Bronchial epithelial cell (primary cell): Measurements from ENCODE around the gene ADRB2. TPM values are rescaled to one million over a fixed set of nuclear protein-coding genes. Genes with fewer than 3 reads are reported as not detected.
A peak's percentile ranks its signal among the peaks of the same experiment; 100 is the strongest.

ENCODE experiments used
- DNase-seq: peaks from one replicate; pipeline ENCODE4 v3.0.0-alpha.2; 2010; ENCODE audit warnings: low read depth
- FAIRE-seq: peaks from 2 replicates; lab custom pipeline; 2011; peaks lifted over from hg19 to GRCh38; lab: Jason Lieb, UNC
- H3K27me3 ChIP-seq: 2 replicates; pipeline ENCODE4 v1.5.1; 2011; ENCODE audit warnings: low read length; ENCODE audit not compliant: control insufficient read depth, insufficient read depth
- H3K36me3 ChIP-seq: 2 replicates; pipeline ENCODE4 v1.5.1; 2011; ENCODE audit warnings: low read length; ENCODE audit not compliant: control insufficient read depth, insufficient read depth
- H3K4me3 ChIP-seq: 2 replicates; pipeline ENCODE4 v1.5.1; 2011; ENCODE audit warnings: mild to moderate bottlenecking, low read depth, low read length, control low read depth
- total RNA-seq: library from RNA; depleted of rRNA; stranded (reverse); fragments of >200 nt; gene quantifications from 2 replicates; pipeline ENCODE4 v1.2.1, GENCODE V29; 2014
- TF ChIP-seq, protein P1 (sequence below): IDR thresholded peaks from 2 replicates; pipeline ENCODE4 v1.5.1; 2011; ENCODE audit warnings: mild to moderate bottlenecking, moderate library complexity, low read length, control low read depth, inconsistent platforms; ENCODE audit not compliant: insufficient read depth, severe bottlenecking

The ADRB2 gene
- total RNA-seq, 1 donor from 2014 or later = 18.7 TPM

DNA sequence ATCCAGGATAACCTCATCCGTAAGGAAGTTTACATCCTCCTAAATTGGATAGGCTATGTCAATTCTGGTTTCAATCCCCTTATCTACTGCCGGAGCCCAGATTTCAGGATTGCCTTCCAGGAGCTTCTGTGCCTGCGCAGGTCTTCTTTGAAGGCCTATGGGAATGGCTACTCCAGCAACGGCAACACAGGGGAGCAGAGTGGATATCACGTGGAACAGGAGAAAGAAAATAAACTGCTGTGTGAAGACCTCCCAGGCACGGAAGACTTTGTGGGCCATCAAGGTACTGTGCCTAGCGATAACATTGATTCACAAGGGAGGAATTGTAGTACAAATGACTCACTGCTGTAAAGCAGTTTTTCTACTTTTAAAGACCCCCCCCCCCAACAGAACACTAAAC is 1.3 kb downstream of the ADRB2 start:
- DNase-seq (peak; percentile 34), FAIRE-seq (no peak)
- peaks cover 5% of the 10 kb centered on the region for H3K36me3 ChIP-seq
- peak overlapping the region; percentile 86 for H3K4me3 ChIP-seq
- TF ChIP-seq, protein P1, sequence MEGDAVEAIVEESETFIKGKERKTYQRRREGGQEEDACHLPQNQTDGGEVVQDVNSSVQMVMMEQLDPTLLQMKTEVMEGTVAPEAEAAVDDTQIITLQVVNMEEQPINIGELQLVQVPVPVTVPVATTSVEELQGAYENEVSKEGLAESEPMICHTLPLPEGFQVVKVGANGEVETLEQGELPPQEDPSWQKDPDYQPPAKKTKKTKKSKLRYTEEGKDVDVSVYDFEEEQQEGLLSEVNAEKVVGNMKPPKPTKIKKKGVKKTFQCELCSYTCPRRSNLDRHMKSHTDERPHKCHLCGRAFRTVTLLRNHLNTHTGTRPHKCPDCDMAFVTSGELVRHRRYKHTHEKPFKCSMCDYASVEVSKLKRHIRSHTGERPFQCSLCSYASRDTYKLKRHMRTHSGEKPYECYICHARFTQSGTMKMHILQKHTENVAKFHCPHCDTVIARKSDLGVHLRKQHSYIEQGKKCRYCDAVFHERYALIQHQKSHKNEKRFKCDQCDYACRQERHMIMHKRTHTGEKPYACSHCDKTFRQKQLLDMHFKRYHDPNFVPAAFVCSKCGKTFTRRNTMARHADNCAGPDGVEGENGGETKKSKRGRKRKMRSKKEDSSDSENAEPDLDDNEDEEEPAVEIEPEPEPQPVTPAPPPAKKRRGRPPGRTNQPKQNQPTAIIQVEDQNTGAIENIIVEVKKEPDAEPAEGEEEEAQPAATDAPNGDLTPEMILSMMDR = no peak
- no peaks in the 10 kb centered on the region for H3K27me3 ChIP-seq

DNA sequence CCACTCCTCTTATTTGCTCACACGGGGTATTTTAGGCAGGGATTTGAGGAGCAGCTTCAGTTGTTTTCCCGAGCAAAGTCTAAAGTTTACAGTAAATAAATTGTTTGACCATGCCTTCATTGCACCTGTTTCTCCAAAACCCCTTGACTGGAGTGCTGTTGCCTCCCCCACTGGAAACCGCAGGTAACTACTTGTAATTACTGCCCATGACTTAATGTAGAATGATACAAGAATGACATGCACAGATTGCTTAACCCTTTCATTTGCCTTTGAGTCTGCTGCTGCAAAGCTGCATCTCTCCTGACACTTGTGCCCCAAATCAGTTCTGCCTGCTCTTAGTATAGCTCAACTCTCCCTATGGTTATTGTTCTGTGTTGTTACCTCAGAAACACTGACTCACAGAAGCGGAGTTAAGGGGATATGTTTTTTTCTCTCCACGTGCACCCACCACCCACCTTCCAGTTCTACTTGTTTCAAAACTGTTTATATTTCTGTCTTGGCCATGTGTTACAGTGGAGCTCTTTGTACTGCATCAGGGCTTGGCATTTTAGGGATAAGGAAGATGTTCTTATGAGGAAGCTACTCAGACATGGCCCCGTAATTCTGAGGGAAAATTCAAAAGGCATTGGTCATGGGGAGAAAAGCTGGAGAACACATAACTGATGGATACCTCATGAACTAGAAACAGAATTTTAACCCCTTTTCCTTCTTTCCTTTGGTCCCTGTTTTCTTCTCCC is 2.3 kb downstream of the ADRB2 start:
- Histone ChIP-seq H3K36me3 (peaks cover 6% of the 10 kb centered on the region), H3K4me3 (peak overlapping the region; percentile 86), H3K27me3 (no peaks in the 10 kb centered on the region)
- DNase-seq (peak; percentile 73), FAIRE-seq (peak; percentile 43)
- TF ChIP-seq, protein P1 = peak; percentile 42

DNA sequence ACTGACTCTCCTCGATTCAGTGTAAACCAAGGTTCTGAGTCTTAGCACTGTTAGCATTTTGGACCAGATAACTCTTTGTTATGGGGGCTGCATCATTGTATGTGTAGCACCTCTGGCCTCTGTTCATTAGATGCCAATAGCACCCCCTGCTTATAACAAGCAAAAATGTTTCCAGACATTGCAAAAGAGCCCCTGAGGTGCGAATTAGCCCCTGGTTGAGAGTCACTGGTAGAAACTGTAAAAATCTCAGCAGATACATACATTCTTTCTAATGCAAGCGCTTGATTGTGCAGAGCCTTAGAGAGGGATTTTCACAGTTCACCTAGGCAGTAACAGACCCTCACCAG is 2.8 kb downstream of the ADRB2 start:
- no peak for DNase-seq

DNA sequence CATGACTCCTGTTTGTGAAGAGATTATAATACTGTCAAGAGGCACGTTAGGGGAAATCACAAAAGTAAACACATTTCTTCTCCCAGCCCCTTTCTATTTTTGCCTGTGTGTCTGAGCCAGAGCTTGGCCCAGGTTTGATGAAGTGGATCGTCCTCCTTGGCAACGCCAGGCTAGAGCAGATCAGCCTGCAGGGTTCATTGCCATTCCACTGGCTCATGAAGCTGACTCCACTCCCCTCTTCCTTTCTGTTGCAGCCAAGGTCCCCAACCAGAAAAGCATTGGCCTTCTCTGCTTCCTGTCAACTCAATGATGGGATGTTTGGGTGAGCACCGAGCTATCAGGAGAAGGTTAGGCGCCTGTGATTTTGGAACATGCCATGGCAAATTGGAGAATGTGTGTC is 3.3 kb downstream of the ADRB2 start:
- H3K36me3 ChIP-seq = peaks cover 6% of the 10 kb centered on the region
- no peaks in the 10 kb centered on the region for H3K27me3 ChIP-seq
- TF ChIP-seq, protein P1 = no peak
- DNase-seq = peak; percentile 25
- FAIRE-seq = no peak
- peak overlapping the region; percentile 86 for H3K4me3 ChIP-seq

More for the DNA sequence above, 2.8 kb downstream of the ADRB2 start:
- no peak for FAIRE-seq
- H3K27me3 ChIP-seq = no peaks in the 10 kb centered on the region
- TF ChIP-seq, protein P1 = no peak
- H3K4me3 ChIP-seq = peak overlapping the region; percentile 86
- H3K36me3 ChIP-seq = peaks cover 6% of the 10 kb centered on the region

DNA sequence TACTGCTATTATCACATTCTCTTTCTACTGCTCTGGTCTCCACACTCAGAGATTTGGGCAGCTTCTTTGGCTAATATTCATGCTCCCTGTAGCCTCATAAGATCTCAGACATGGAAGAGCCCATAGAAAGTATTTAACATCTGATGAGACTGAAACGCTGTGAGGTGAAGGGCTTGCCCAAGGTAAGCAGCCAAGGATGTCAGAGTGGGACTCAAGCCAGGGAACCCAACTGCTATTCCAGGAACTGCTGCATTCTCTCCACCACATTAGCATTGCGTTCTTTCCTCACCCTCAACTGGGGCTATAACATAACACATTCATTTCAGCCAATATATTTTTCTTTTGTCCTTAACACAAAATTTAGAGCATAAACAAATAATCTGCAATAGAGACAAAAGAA is 3.8 kb downstream of the ADRB2 start:
- DNase-seq (peak; percentile 26), FAIRE-seq (no peak)
- no peaks in the 10 kb centered on the region for H3K27me3 ChIP-seq
- peaks cover 7% of the 10 kb centered on the region for H3K36me3 ChIP-seq
- TF ChIP-seq, protein P1 = no peak
- H3K4me3 ChIP-seq = peak overlapping the region; percentile 86
